Measurements from ENCODE around the gene MCAM.

GRCh38 chr11:119330237-119330636 is 13.3 kb upstream of the MCAM start:
- TF ChIP-seq KDM1A (IDR thresholded peaks at IDR 0.05; ENCODE audit: borderline replicate concordance, low read length) (no peak), ATF3 (IDR thresholded peaks at IDR 0.05; ENCODE audit: insufficient read depth, low read depth, low read length) (no peak), MAX (IDR thresholded peaks at IDR 0.05) (no peak), CTCF (IDR thresholded peaks at IDR 0.05; ENCODE audit: control extremely low read depth in 1 of 3, insufficient read depth in 1 of 3, low read depth in 1 of 3, low read length in 3 of 3) (no peak), ZNF274 (IDR thresholded peaks at IDR 0.05; ENCODE audit: borderline replicate concordance, extremely low read depth, low read length) (no peak), EP300 (IDR thresholded peaks at IDR 0.05; ENCODE audit: borderline replicate concordance in 1 of 2, low read depth in 2 of 2, low read length in 2 of 2) (no peak), RFX5 (IDR thresholded peaks at IDR 0.05; ENCODE audit: borderline replicate concordance, low read depth, low read length) (no peak)
